PFSK-1 (cell line): Measurements from ENCODE around the gene SLC9A8.

ENCODE experiments used
- FOXP2 ChIP-seq: optimal IDR thresholded peaks from 2 replicates; pipeline ENCODE3; 2011; ENCODE audit warnings: borderline replicate concordance, control low read depth, inconsistent platforms; ENCODE audit not compliant: insufficient read depth; ENCODE audit errors: extremely low read length, extremely low read depth
- POLR2AphosphoS5 ChIP-seq: IDR thresholded peaks from 2 replicates; pipeline ENCODE4 v1.6.1; 2012; ENCODE audit warnings: low read depth, mild to moderate bottlenecking, control low read depth, low read length, moderate library complexity
- REST ChIP-seq, 2 experiments: IDR thresholded peaks; 2 replicates each; pipeline versions ENCODE4 v1.6.1 to v1.8.0; 2011 to 2012; ENCODE audit warnings: low read depth in 2 of 2, low read length in 2 of 2, control low read depth in 1 of 2, inconsistent platforms in 1 of 2, mild to moderate bottlenecking in 1 of 2, moderate library complexity in 1 of 2; ENCODE audit not compliant: insufficient read depth in 1 of 2
- SIN3A ChIP-seq: IDR thresholded peaks from 2 replicates; pipeline ENCODE4 v1.6.1; 2012; ENCODE audit warnings: mild to moderate bottlenecking, low read length, moderate library complexity, borderline replicate concordance; ENCODE audit not compliant: insufficient read depth
- TAF1 ChIP-seq: IDR thresholded peaks from 2 replicates; pipeline ENCODE4 v1.6.1; 2012; ENCODE audit warnings: low read length, control low read depth, borderline replicate concordance; ENCODE audit not compliant: insufficient read depth

Gene SLC9A8

GRCh38 chr20:49792611-49793010 lies 20.0 kb upstream of the SLC9A8 start:
- TF ChIP-seq POLR2AphosphoS5 (no peak), SIN3A (no peak), REST (IDR thresholded peaks at IDR 0.05; ENCODE audit: insufficient read depth in 1 of 2, low read depth in 2 of 2, low read length in 2 of 2) (no peak)

- TF ChIP-seq REST (IDR thresholded peaks at IDR 0.05; ENCODE audit: insufficient read depth in 1 of 2, low read depth in 2 of 2, low read length in 2 of 2) (no peak), TAF1 (no peak), SIN3A (no peak), FOXP2 (no peak), POLR2AphosphoS5 (no peak)
Observed at GRCh38 chr20:49794336-49795134, 18.1 kb upstream of the SLC9A8 start.

GRCh38 chr20:49795135-49795424 lies 17.5 kb upstream of the SLC9A8 start:
- TF ChIP-seq POLR2AphosphoS5 (no peak), SIN3A (no peak)

GRCh38 chr20:49796600-49797343 lies 15.9 kb upstream of the SLC9A8 start:
- no peak for TF ChIP-seq FOXP2
- no peak for TF ChIP-seq TAF1
- TF ChIP-seq POLR2AphosphoS5, result no peak
- no peak for TF ChIP-seq REST (IDR thresholded peaks at IDR 0.05; ENCODE audit: insufficient read depth in 1 of 2, low read depth in 2 of 2, low read length in 2 of 2)
- TF ChIP-seq SIN3A, result no peak

- TF ChIP-seq SIN3A, result no peak
- TF ChIP-seq REST (IDR thresholded peaks at IDR 0.05; ENCODE audit: insufficient read depth in 1 of 2, low read depth in 2 of 2, low read length in 2 of 2), result no peak
- no peak for TF ChIP-seq TAF1
- no peak for TF ChIP-seq FOXP2
- no peak for TF ChIP-seq POLR2AphosphoS5
Observed at GRCh38 chr20:49797344-49797615, 15.3 kb upstream of the SLC9A8 start.
